Left lung (tissue), 10 donors: Measurements from ENCODE around the gene KRTAP4-16. TPM values are rescaled to one million over a fixed set of nuclear protein-coding genes. Genes with fewer than 3 reads are reported as not detected.
"Not testable (repeated sequence)": the region's sequence is repeated elsewhere in the genome, so short reads cannot be mapped to it uniquely, and the experiment has no call there.

Experiments used
- ATAC-seq: fragments of 200-7000 bp; cut with Tn5 transposase; one replicate; pipeline ENCODE4 v1.9.1; 2020; ENCODE audit warnings: moderate library complexity
- DNase-seq, 4 donors: peaks; one replicate each; pipeline ENCODE4 v3.0.0-alpha.2; 2013 to 2020
- H3K27ac ChIP-seq, 2 donors: fragments of 200-600 bp; sonication (generic) in 1 of 2; one replicate each; pipeline versions ENCODE4 v1.5.0 to v1.8.0; 2020 to 2021
- H3K27me3 ChIP-seq, 2 donors: fragments of 200-600 bp; sonication (generic) in 1 of 2; one replicate each; pipeline versions ENCODE4 v1.5.0 to v1.8.0; 2020 to 2021
- H3K36me3 ChIP-seq, 2 donors: fragments of 200-600 bp; sonication (generic) in 1 of 2; one replicate each; pipeline versions ENCODE4 v1.5.0 to v1.8.0; 2020 to 2021
- H3K4me1 ChIP-seq, 2 donors: fragments of 200-600 bp; one replicate each; pipeline ENCODE4 v1.8.0; 2021
- H3K4me3 ChIP-seq, 2 donors: fragments of 200-600 bp; sonication (generic) in 1 of 2; one replicate each; pipeline versions ENCODE4 v1.5.0 to v1.8.0; 2020 to 2021; ENCODE audit warnings: mild to moderate bottlenecking in 1 of 2
- H3K9me3 ChIP-seq, 2 donors: fragments of 200-600 bp; sonication (generic) in 1 of 2; one replicate each; pipeline versions ENCODE4 v1.5.0 to v1.8.0; 2020 to 2021
- CTCF ChIP-seq, 2 donors: fragments of 200-600 bp; sonication (generic) in 1 of 2; IDR thresholded peaks; one replicate each; pipeline versions ENCODE4 v1.5.0 to v1.8.0; 2021; ENCODE audit warnings: antibody characterized with exemption in 2 of 2
- intact Hi-C, 2 donors: fragments of 100-400 bp; cut with DNase I; formaldehyde crosslinking; loops; one replicate each; pipeline versions ENCODE4 v1.11.2 to v1.14.2; 2022
- polyA plus RNA-seq, 6 donors: library from polyadenylated mRNA; unstranded; fragments of 120-200 nt; gene quantifications; one replicate each; pipeline ENCODE4 v1.2.1, GENCODE V29; 2013; ENCODE audit not compliant: insufficient read length in 6 of 6
- total RNA-seq, 2 donors: library from RNA; stranded (reverse); fragmentation: NEBNext Ultra II Directional; extraction: Animal tissue kit (Norgen Biotek cat#: 25700); gene quantifications; one replicate each; pipeline ENCODE4 v1.2.1, GENCODE V29; 2021
- donor health status: DM: no; HTN: yes; CAD: no.
- donor health status: DM: no; HTN: no; CAD: no.

The KRTAP4-16 gene
- total and polyA plus RNA-seq, 8 donors, result not detected

DNA sequence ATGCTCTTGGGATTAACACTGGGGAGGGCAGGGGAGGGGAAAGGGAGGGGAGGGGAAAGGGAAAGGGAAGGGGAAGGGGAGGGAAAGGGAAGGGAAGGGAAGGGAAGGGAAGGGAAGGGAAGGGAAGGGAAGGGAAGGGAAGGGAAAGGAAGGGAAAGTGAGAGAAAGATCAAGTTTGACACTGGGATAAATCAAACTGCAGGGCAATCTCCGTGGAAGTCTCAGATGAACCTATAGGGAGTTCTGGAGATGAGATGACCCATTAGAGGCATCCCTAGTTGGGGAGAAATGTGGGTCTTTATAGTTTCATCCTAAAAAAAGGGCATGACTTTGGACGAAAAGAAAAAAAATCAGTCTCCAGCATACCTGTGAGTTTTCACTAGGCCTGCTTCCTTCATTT lies 19.7 kb upstream of the KRTAP4-16 start:
- no peak overlapping the region for H3K4me3 ChIP-seq
- peaks cover 0 to 8% of the 10 kb centered on the region in 2 donors for H3K27me3 ChIP-seq
- no peak for ATAC-seq
- no peak overlapping the region for H3K27ac ChIP-seq
- no peaks in the 10 kb centered on the region for H3K36me3 ChIP-seq
- intact Hi-C loops, result no loop called here
- H3K4me1 ChIP-seq, result no peaks in the 10 kb centered on the region
- no peaks in the 10 kb centered on the region for H3K9me3 ChIP-seq
- no peak for TF ChIP-seq CTCF (IDR thresholded peaks at IDR 0.05)
- no peak for DNase-seq

DNA sequence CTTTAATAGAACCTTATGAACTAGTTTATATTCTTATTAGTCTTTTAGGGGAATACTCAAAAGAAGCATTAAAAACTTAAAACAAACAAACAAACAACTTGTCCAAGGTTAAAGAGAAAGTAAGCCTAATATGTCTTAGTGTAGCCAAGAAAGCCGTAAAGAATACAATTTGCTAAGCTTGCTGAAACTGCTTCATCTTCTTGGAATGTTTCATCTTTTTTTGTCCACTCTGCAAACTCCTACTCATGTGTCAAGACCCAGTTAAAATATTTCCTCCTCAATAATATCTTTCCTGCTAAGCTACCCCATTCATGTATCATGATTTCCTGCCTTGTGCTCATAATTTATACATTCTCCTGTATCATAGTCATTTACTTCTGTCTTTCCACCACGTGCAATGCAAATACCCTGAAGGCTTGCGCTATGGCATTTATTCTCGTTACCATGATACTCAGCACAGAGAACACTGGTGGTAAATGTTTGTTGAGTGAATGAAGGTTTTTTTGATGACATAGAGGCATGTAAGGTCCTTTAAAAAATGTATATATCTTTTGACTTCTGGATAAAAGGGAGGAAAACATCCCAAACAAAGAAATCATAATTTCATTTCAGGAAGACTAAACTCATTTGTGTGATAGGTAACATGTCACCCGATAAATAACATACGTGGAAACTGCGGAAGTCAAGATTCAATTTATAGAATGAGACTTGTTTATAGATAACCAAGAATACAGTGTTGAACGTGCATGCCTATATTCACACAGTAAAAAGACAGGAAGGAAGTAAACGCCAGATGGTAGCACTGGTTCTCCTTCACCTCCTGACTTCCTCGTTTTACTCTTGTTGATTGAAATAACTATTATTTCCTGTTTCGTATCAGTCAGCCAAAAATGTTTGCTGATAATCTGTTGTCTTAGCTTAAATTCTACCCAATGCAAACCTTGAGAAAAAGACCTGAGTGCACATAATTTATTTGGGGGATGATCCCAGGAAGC lies 18.0 kb upstream of the KRTAP4-16 start:
- H3K9me3 ChIP-seq, H3K27ac ChIP-seq, intact Hi-C loops, H3K27me3 ChIP-seq, H3K36me3 ChIP-seq, H3K4me3 ChIP-seq, H3K4me1 ChIP-seq, ATAC-seq, DNase-seq: not testable (repeated sequence)

- no peak for TF ChIP-seq CTCF (IDR thresholded peaks at IDR 0.05)
- no peak overlapping the region for H3K27ac ChIP-seq
- peaks cover 0 to 7% of the 10 kb centered on the region in 2 donors for H3K27me3 ChIP-seq
- H3K36me3 ChIP-seq, result no peaks in the 10 kb centered on the region
- H3K4me1 ChIP-seq, result no peaks in the 10 kb centered on the region
- ATAC-seq (no peak), DNase-seq (no peak)
- no peak overlapping the region for H3K4me3 ChIP-seq
- intact Hi-C loops, result no loop called here
- H3K9me3 ChIP-seq, result no peaks in the 10 kb centered on the region
These were observed 16.7 kb upstream of the KRTAP4-16 start for GRCh38 chr17:41118721-41119120.

GRCh38 chr17:41117846-41118386 lies 15.9 kb upstream of the KRTAP4-16 start, which contains the start of gene KRTAP4-11:
Gene KRTAP4-11, minus strand, starts transcription at chr17:41118373. Its CDS starts 58 bp downstream, at chr17:41118315.
- H3K9me3 ChIP-seq, H3K4me1 ChIP-seq, ATAC-seq, H3K4me3 ChIP-seq, DNase-seq, H3K27me3 ChIP-seq, intact Hi-C loops, H3K36me3 ChIP-seq, H3K27ac ChIP-seq: not testable (repeated sequence)

DNA sequence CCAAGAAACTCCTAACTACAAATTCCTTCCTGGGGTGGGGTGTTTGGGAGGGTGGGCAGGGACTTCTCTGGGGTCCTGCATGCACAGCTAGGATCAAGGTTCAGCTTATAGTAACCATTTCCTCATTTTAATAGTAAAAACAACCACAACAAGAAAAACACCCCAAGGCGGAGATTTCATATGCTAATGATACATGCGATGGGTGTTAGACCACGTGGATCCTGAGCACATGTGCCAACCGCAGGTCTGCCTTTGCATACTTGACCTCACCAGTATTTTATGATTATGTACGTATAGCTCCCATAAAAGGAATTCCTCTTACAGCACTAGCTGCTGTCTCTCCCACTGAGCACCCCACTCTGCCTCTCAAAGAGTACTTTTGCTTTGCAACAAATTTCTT lies 14.3 kb upstream of the KRTAP4-16 start:
- Histone ChIP-seq H3K9me3 (no peaks in the 10 kb centered on the region), H3K27me3 (peaks cover 0 to 7% of the 10 kb centered on the region in 2 donors), H3K4me1 (no peaks in the 10 kb centered on the region), H3K27ac (no peak overlapping the region), H3K4me3 (no peak overlapping the region), H3K36me3 (no peaks in the 10 kb centered on the region)
- ATAC-seq (no peak), DNase-seq (no peak)
- intact Hi-C loops, result no loop called here
- no peak for TF ChIP-seq CTCF (IDR thresholded peaks at IDR 0.05)

GRCh38 chr17:41111151-41111885 lies 9.3 kb upstream of the KRTAP4-16 start:
- TF ChIP-seq CTCF (IDR thresholded peaks at IDR 0.05), result no peak
- H3K4me3 ChIP-seq, result no peak overlapping the region
- H3K9me3 ChIP-seq, result no peaks in the 10 kb centered on the region
- DNase-seq, result no peak
- no peaks in the 10 kb centered on the region for H3K4me1 ChIP-seq
- H3K27ac ChIP-seq, result no peak overlapping the region
- ATAC-seq, result no peak
- no peaks in the 10 kb centered on the region for H3K36me3 ChIP-seq
- H3K27me3 ChIP-seq, result peaks cover 0 to 7% of the 10 kb centered on the region in 2 donors
- intact Hi-C loops, result no loop called here

DNA sequence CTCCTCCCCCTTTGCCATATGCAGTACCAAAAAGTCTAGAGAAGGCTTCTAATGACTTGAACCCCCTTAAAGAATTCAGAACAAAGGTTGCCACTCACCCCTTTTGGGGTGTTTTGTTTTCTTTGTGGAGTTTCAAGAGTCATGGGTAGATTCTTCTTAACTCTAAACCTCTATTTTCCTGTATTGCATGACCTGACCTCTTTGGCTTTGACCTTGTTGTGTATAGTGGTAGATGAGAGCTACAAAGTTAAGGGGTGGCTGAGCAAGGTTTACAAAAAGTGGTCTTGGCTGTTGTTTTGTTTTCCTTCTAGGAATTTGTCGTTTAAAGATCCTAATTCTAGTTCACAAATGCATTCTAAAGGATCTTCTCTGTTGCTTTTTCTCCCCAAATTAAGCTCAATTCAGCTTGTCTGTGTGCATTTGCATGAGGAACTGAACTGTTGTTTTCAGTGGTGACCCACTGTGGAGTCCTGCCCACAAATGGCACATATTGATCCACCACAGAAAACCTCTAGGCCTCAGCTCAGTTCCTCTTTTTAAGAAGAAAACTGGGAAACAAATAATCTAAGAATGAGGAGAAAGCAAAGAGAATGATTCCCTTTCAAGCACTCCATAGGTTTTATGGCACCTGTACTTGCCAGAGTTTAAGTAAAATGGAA lies 6.8 kb upstream of the KRTAP4-16 start:
- H3K4me3 ChIP-seq, ATAC-seq, H3K36me3 ChIP-seq, H3K9me3 ChIP-seq, H3K27me3 ChIP-seq, DNase-seq, intact Hi-C loops, H3K27ac ChIP-seq, H3K4me1 ChIP-seq: not testable (repeated sequence)
